Measurements from ENCODE around the gene GLG1.
"Not testable (repeated sequence)": the region's sequence is repeated elsewhere in the genome, so short reads cannot be mapped to it uniquely, and the experiment has no call there.

Gene GLG1

DNA sequence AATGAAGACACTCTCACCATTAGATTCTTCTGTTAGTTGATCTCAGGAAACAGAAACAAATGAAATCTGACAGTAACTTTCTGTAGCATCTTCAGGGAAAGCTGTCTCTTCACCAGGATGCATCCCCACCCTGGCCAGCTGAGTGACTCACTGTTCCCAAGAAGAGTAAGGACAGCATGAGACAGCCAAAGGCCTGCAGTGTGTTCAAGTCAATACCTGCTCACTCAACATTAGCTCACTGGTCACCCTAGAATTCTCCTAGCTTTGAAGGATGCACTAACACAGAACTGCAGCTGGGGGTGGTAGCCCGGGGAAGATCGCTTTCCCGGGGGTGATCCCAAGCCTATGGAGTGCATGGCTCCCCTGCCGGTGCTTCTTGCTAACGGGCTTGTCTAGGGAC lies 157.4 kb downstream of the GLG1 start:
- DNase-seq (ENCODE audit: low read depth) = no peak
- H3K4me3 ChIP-seq (ENCODE audit: low read depth, low read length) = no peak overlapping the region
- TF ChIP-seq, protein P1, sequence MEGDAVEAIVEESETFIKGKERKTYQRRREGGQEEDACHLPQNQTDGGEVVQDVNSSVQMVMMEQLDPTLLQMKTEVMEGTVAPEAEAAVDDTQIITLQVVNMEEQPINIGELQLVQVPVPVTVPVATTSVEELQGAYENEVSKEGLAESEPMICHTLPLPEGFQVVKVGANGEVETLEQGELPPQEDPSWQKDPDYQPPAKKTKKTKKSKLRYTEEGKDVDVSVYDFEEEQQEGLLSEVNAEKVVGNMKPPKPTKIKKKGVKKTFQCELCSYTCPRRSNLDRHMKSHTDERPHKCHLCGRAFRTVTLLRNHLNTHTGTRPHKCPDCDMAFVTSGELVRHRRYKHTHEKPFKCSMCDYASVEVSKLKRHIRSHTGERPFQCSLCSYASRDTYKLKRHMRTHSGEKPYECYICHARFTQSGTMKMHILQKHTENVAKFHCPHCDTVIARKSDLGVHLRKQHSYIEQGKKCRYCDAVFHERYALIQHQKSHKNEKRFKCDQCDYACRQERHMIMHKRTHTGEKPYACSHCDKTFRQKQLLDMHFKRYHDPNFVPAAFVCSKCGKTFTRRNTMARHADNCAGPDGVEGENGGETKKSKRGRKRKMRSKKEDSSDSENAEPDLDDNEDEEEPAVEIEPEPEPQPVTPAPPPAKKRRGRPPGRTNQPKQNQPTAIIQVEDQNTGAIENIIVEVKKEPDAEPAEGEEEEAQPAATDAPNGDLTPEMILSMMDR (IDR thresholded peaks at IDR 0.05; ENCODE audit: low read depth, low read length) = no peak
- TF ChIP-seq MYC (IDR thresholded peaks at IDR 0.05; ENCODE audit: low read depth, low read length) (no peak), POLR2A (IDR thresholded peaks at IDR 0.05; ENCODE audit: extremely low read depth, insufficient read length) (no peak)
- TF ChIP-seq, protein P2, sequence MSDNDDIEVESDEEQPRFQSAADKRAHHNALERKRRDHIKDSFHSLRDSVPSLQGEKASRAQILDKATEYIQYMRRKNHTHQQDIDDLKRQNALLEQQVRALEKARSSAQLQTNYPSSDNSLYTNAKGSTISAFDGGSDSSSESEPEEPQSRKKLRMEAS (IDR thresholded peaks at IDR 0.05; ENCODE audit: low read depth, low read length) = no peak

DNA sequence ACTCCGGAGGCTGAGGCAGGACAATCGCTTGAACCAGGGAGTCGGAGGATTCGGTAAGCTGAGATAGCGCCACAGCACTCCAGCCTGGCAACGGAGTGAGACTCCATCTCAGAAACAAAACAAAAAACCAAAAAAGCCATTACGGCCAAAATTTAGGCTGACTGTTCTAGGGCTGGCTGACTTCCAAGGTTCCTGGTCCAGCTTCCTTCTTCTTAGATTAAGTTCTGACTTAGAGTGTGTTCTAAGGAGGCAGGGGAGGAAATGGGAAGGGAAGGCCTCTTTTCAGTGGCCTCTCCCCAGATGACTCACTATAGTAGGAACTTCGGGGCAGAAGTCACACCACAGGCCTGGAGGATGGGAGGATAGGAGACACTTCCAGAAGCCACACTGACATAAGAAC lies 157.9 kb downstream of the GLG1 start:
- DNase-seq (ENCODE audit: low read depth) = no peak
- TF ChIP-seq MYC (IDR thresholded peaks at IDR 0.05; ENCODE audit: low read depth, low read length) = no peak
- TF ChIP-seq, protein P2 (IDR thresholded peaks at IDR 0.05; ENCODE audit: low read depth, low read length) = no peak
- TF ChIP-seq, protein P1 (IDR thresholded peaks at IDR 0.05; ENCODE audit: low read depth, low read length) = no peak
- TF ChIP-seq POLR2A (IDR thresholded peaks at IDR 0.05; ENCODE audit: extremely low read depth, insufficient read length) = no peak
- no peak overlapping the region for H3K4me3 ChIP-seq (ENCODE audit: low read depth, low read length)

DNA sequence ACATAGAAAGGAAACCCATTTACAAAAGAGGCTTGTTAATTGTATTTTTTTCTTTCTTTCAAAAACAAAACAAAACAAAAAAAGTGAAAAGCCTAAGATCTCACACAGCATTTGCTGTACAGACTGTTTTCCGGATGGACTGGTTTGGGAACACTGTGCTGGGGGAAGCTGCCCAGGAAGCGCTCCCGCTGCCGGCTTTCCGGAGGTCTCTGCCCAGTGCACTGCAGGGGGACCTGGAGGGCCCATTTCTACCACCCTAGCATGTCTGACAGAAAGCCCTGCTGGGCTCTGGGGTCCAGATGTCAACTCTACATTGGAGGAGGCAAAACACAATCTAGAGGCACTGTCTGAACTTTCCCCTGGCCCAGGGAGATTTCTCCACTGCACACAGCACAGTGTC lies 159.3 kb downstream of the GLG1 start:
- H3K4me3 ChIP-seq (ENCODE audit: low read depth, low read length) = no peak overlapping the region
- TF ChIP-seq, protein P2 (IDR thresholded peaks at IDR 0.05; ENCODE audit: low read depth, low read length) = no peak
- TF ChIP-seq MYC (IDR thresholded peaks at IDR 0.05; ENCODE audit: low read depth, low read length) = no peak
- DNase-seq (ENCODE audit: low read depth) = no peak

DNA sequence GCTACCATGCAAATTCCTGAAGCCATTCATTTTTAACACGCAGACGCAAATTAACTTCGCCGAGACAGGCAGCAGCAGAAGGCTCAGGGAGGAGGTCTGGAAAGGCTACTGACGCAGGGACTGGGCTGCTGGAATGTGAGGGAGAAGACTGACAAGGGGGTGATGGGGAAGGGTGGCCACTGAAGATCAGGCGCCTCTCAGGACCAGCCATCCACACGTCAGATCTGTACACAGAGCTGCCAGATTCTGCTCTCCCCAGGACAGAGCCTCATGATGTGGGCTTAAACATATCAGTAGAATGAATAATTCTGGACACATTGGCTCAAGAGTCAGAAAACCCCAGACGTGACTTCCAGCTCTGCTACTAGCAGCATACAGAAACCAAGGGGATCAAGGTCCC lies 160.0 kb downstream of the GLG1 start:
- TF ChIP-seq MYC (IDR thresholded peaks at IDR 0.05; ENCODE audit: low read depth, low read length) = no peak
- TF ChIP-seq, protein P1 (IDR thresholded peaks at IDR 0.05; ENCODE audit: low read depth, low read length) = no peak
- no peak for TF ChIP-seq POLR2A (IDR thresholded peaks at IDR 0.05; ENCODE audit: extremely low read depth, insufficient read length)
- TF ChIP-seq, protein P2 (IDR thresholded peaks at IDR 0.05; ENCODE audit: low read depth, low read length) = no peak
- H3K4me3 ChIP-seq (ENCODE audit: low read depth, low read length) = no peak overlapping the region
- DNase-seq (ENCODE audit: low read depth) = no peak

DNA sequence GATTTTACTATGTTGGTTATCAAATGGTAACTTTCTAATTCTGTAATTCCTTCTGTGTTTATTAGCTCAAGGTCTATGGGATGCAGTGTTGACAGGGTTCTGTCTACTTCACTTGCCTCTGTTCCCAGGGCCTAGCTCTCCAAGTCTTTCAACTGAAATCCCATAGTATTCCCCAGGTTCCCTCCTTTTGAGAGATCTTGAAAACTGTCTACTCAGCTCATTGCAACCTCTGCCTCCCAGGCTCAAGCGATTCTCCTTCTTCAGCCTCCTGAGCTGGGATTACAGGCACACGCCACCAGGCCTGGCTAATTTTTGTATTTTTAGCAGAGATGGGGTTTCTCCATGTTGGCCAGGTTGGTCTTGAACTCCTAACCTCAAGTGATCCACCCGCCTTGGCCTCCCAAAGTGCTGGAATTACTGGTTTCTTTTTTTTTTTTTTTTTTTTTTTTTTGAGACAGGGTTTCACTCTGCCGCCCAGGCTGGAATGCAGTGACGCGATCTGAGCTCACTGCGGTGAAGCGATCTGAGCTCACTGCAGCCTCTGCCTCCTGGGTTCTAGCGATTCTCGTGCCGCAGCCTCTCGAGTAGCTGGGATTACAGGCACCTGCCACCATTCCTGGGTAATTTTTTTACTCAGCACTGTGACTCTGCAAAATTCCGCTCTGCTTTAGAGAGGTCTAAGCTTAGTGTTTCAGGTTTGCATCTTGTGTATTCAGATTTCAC lies 163.1 kb downstream of the GLG1 start:
- DNase-seq (ENCODE audit: low read depth); H3K4me3 ChIP-seq (ENCODE audit: low read depth, low read length): not testable (repeated sequence)

DNA sequence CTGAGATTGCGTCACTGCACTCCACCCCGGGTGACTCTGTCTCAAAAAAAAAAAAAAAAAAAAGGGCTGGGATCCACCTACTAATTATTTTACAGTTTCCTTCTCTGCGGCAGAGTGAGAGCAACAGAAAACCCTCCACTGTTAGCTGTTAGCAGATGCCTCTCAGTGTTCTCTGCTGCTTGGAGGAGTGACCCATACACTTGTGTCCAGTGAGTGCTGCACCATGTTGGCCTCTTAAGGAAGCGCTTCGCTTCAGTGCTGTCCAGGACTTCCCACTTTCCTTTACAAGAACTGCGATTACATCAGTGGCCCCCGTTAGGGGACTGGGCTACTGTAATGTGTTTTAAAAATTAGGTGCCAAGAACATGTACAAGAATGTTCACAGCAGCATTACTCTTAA lies 167.2 kb downstream of the GLG1 start:
- H3K4me3 ChIP-seq (ENCODE audit: low read depth, low read length) = no peak overlapping the region
- DNase-seq (ENCODE audit: low read depth) = peak; percentile 65
- TF ChIP-seq POLR2A (IDR thresholded peaks at IDR 0.05; ENCODE audit: extremely low read depth, insufficient read length) = no peak
- TF ChIP-seq, protein P1 (IDR thresholded peaks at IDR 0.05; ENCODE audit: low read depth, low read length) = no peak
- TF ChIP-seq, protein P2 (IDR thresholded peaks at IDR 0.05; ENCODE audit: low read depth, low read length) = no peak
- no peak for TF ChIP-seq MYC (IDR thresholded peaks at IDR 0.05; ENCODE audit: low read depth, low read length)

All from NB4 (cell line).